Keratinocyte (primary cell): ENCODE measurements around the gene SYK. TPM values are rescaled to one million over a fixed set of nuclear protein-coding genes. Genes with fewer than 3 reads are reported as not detected.

ENCODE experiments used
- DNase-seq: peaks from one replicate; pipeline ENCODE4 v3.0.0-alpha.2; 2011; ENCODE audit warnings: low read depth, missing footprints, low spot score
- FAIRE-seq: peaks from 2 replicates; lab custom pipeline; 2011; peaks lifted over from hg19 to GRCh38; lab: Jason Lieb, UNC
- H2AFZ ChIP-seq: 2 replicates; pipeline ENCODE4 v1.6.0; 2012; ENCODE audit warnings: low read length, control low read depth, inconsistent platforms; ENCODE audit not compliant: control insufficient read depth
- H3K27ac ChIP-seq: 2 replicates; pipeline ENCODE4 v1.5.1; 2011; ENCODE audit warnings: low read length; ENCODE audit not compliant: control insufficient read depth, insufficient read depth
- H3K27me3 ChIP-seq: 3 replicates; pipeline ENCODE4 v1.6.0; 2011; ENCODE audit warnings: low read length; ENCODE audit not compliant: control insufficient read depth, insufficient read depth; ENCODE audit errors: extremely low read depth
- H3K36me3 ChIP-seq, 2 experiments: 2 replicates in 1 of 2; 3 replicates in 1 of 2; pipeline ENCODE4 v1.5.1; 2011; ENCODE audit warnings: low read length in 2 of 2, mild to moderate bottlenecking in 1 of 2; ENCODE audit not compliant: control insufficient read depth in 2 of 2, insufficient read depth in 2 of 2; ENCODE audit errors: extremely low read depth in 1 of 2
- H3K4me1 ChIP-seq: 3 replicates; pipeline ENCODE4 v1.5.1; 2011; ENCODE audit warnings: low read length; ENCODE audit not compliant: control insufficient read depth, insufficient read depth; ENCODE audit errors: extremely low read depth
- H3K4me2 ChIP-seq: 3 replicates; pipeline ENCODE4 v1.6.0; 2011; ENCODE audit warnings: low read depth, low read length; ENCODE audit not compliant: control insufficient read depth, insufficient read depth; ENCODE audit errors: extremely low read depth
- H3K4me3 ChIP-seq, 3 experiments: fragments of 200-600 bp in 1 of 3; sonication (generic) in 1 of 3; 2 replicates in 2 of 3; 3 replicates in 1 of 3; pipeline ENCODE4 v1.5.1; 2011 to 2016; ENCODE audit warnings: low read length in 3 of 3, mild to moderate bottlenecking in 3 of 3, control low read depth in 2 of 3, inconsistent platforms in 1 of 3, low read depth in 1 of 3, mixed read lengths in 1 of 3, mixed run types in 1 of 3, moderate library complexity in 1 of 3; ENCODE audit not compliant: control insufficient read depth in 2 of 3, insufficient read depth in 2 of 3; ENCODE audit errors: extremely low read depth in 1 of 3
- H3K79me2 ChIP-seq: 2 replicates; pipeline ENCODE4 v1.6.0; 2012; ENCODE audit warnings: low read length; ENCODE audit not compliant: control insufficient read depth, insufficient read depth
- H3K9ac ChIP-seq: 3 replicates; pipeline ENCODE4 v1.6.0; 2011; ENCODE audit warnings: low read length; ENCODE audit not compliant: control insufficient read depth, insufficient read depth; ENCODE audit errors: extremely low read depth
- H3K9me1 ChIP-seq: 3 replicates; pipeline ENCODE4 v1.6.0; 2011; ENCODE audit warnings: low read length; ENCODE audit not compliant: control insufficient read depth, insufficient read depth; ENCODE audit errors: extremely low read depth
- H3K9me3 ChIP-seq: 2 replicates; pipeline ENCODE4 v1.5.1; 2012; ENCODE audit warnings: low read depth, low read length; ENCODE audit not compliant: control insufficient read depth
- H4K20me1 ChIP-seq: 3 replicates; pipeline ENCODE4 v1.6.0; 2011; ENCODE audit warnings: low read length; ENCODE audit not compliant: control insufficient read depth, insufficient read depth; ENCODE audit errors: extremely low read depth
- EZH2 ChIP-seq: IDR thresholded peaks from one replicate; pipeline ENCODE4 v1.6.1; 2012; ENCODE audit warnings: inconsistent platforms, mild to moderate bottlenecking, low read length, moderate library complexity
- dilution Hi-C: fragments of 300-500 bp; cut with MboI; formaldehyde crosslinking; loops from one replicate; pipeline ENCODE4 v1.7.0; 2020; ENCODE audit warnings: low sequenced_read_pairs; ENCODE audit not compliant: extremely low pct_ligation_motif_present
- polyA plus RNA-seq, 5 experiments: library from polyadenylated mRNA; depleted of rRNA in 3 of 5; stranded (reverse) in 3 of 5; stranded (forward) in 1 of 5; unstranded in 1 of 5; fragments of >200 nt; gene quantifications; 1 replicate in 1 of 5; 2 replicates in 3 of 5; 3 replicates in 1 of 5; pipeline versions ENCODE4 v1.2.1 to v1.2.3, GENCODE V29; 2011 to 2012; ENCODE audit warnings: missing spikeins in 2 of 5, low read depth in 1 of 5, low replicate concordance in 1 of 5
- TF ChIP-seq, protein P1 (sequence below), 3 experiments: IDR thresholded peaks in 1 of 3; conservative IDR thresholded peaks in 1 of 3; optimal IDR thresholded peaks in 1 of 3; 2 replicates in 2 of 3; 3 replicates in 1 of 3; pipeline versions ENCODE3 to v1.5.1; 2011; ENCODE audit warnings: low read length in 3 of 3, mild to moderate bottlenecking in 3 of 3, moderate library complexity in 2 of 3, control low read depth in 1 of 3, inconsistent platforms in 1 of 3; ENCODE audit not compliant: insufficient read depth in 2 of 3; ENCODE audit errors: extremely low read depth in 1 of 3

The SYK gene
- polyA plus RNA-seq, 1 donor (not counting 4 experiments of a cell fraction or from before 2014, with no cell fraction given), result 2.0 TPM

DNA sequence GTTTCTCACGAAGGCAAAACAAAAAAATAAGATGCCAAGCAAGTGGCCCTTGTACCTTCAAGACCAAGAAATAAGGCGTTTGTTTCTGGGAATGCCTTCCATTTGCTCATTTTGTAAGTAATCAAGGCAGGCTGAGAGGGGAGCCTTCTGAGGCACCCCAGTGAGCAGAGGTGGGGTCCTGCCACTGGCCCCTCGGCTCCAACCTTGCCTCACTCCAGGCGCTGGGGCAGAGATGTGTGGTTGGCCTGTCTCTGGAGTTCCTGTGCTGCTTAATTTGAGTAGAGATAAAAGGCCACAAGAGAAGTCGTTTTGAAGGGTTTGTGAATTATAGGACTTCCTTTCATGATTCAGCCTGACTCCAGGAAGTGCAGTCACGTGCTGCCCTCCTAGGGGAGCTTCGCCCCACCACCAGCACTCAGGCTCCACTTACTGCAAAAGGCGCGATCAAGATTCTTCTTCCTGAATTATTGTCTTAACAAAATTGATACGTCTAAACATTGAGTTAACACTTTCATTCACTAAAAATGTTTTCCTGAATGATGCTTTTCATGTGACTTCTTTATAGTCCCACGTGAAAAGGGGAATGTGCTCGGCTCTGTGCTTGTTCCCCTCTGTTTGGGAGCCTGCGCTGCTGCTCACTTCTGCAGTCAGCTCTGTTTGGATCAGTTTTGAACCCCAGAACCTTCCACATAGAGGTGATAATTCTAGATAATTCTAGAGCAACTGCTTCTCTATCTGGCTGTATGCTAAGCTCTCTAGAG, 13.7 kb downstream of the SYK start:
- no peak for FAIRE-seq
- no peak for DNase-seq

DNA sequence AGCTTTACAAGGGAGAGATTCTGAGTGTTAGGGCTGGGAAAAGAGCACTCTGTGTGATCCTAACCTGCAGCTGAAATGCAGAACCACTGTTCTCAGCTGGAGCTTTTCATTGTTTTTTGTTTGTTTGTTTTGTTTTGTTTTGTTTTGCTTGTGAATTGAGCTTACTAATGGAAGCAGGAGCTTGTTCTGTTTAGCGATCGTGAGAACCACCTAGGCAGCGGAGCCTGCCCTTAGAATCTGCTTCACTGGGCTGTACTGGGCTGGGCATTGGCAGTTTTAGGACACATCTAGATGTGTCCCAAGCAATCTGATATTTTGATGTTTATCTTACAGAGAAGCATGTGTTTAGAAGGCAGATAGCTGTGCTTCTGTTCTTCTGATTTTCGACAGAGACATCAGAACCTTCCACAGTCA, 14.3 kb downstream of the SYK start:
- dilution Hi-C loops, result no loop called here
- Histone ChIP-seq H3K36me3 (no peaks in the 10 kb centered on the region), H2AFZ (no peak overlapping the region), H3K27ac (no peak overlapping the region), H3K9me1 (peaks cover 3% of the 10 kb centered on the region), H4K20me1 (no peaks in the 10 kb centered on the region), H3K4me2 (no peak overlapping the region), H3K9me3 (no peaks in the 10 kb centered on the region), H3K4me1 (no peaks in the 10 kb centered on the region), H3K4me3 (no peak overlapping the region), H3K9ac (no peak overlapping the region), H3K79me2 (no peaks in the 10 kb centered on the region), H3K27me3 (no peaks in the 10 kb centered on the region)
- DNase-seq (no peak), FAIRE-seq (no peak)
- TF ChIP-seq, protein P1, sequence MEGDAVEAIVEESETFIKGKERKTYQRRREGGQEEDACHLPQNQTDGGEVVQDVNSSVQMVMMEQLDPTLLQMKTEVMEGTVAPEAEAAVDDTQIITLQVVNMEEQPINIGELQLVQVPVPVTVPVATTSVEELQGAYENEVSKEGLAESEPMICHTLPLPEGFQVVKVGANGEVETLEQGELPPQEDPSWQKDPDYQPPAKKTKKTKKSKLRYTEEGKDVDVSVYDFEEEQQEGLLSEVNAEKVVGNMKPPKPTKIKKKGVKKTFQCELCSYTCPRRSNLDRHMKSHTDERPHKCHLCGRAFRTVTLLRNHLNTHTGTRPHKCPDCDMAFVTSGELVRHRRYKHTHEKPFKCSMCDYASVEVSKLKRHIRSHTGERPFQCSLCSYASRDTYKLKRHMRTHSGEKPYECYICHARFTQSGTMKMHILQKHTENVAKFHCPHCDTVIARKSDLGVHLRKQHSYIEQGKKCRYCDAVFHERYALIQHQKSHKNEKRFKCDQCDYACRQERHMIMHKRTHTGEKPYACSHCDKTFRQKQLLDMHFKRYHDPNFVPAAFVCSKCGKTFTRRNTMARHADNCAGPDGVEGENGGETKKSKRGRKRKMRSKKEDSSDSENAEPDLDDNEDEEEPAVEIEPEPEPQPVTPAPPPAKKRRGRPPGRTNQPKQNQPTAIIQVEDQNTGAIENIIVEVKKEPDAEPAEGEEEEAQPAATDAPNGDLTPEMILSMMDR (optimal IDR thresholded peaks at IDR 0.05 in 1 of 3, IDR thresholded peaks at IDR 0.05 in 1 of 3, conservative IDR thresholded peaks at IDR 0.05 in 1 of 3; ENCODE audit: extremely low read depth in 1 of 3, insufficient read depth in 2 of 3, low read length in 3 of 3), result no peak
- no peak for TF ChIP-seq EZH2

More for the DNA sequence above, 13.7 kb downstream of the SYK start:
- dilution Hi-C loops, result no loop called here
- Histone ChIP-seq H3K4me3 (no peak overlapping the region), H4K20me1 (no peaks in the 10 kb centered on the region), H2AFZ (no peak overlapping the region), H3K27me3 (no peaks in the 10 kb centered on the region), H3K4me2 (no peak overlapping the region), H3K9me1 (peaks cover 3% of the 10 kb centered on the region), H3K27ac (no peak overlapping the region), H3K36me3 (no peaks in the 10 kb centered on the region), H3K4me1 (no peaks in the 10 kb centered on the region), H3K79me2 (no peaks in the 10 kb centered on the region), H3K9me3 (no peaks in the 10 kb centered on the region), H3K9ac (no peak overlapping the region)
- TF ChIP-seq, protein P1 (optimal IDR thresholded peaks at IDR 0.05 in 1 of 3, IDR thresholded peaks at IDR 0.05 in 1 of 3, conservative IDR thresholded peaks at IDR 0.05 in 1 of 3; ENCODE audit: extremely low read depth in 1 of 3, insufficient read depth in 2 of 3, low read length in 3 of 3), result no peak
- TF ChIP-seq EZH2, result no peak
